GM21619 (cell line): ENCODE data around the gene PHF21A.
"Not testable (repeated sequence)": the region's sequence is repeated elsewhere in the genome, so short reads cannot be mapped to it uniquely, and the experiment has no call there.

Experiments
- ATAC-seq: cut with Tn5 transposase; IDR thresholded peaks from one replicate; pipeline ENCODE4 v1.9.1; 2021; ENCODE audit not compliant: unreplicated experiment

Gene PHF21A

GRCh38 chr11:46038529-46038928, 82.7 kb downstream of the PHF21A start:
- ATAC-seq: no peak

- no peak for ATAC-seq
Measured at GRCh38 chr11:46036969-46037368, 84.3 kb downstream of the PHF21A start.

GRCh38 chr11:46036009-46036408, 85.2 kb downstream of the PHF21A start:
- no peak for ATAC-seq

- no peak for ATAC-seq
Measured at GRCh38 chr11:46034041-46034440, 87.2 kb downstream of the PHF21A start.

- no peak for ATAC-seq
Measured at GRCh38 chr11:46026606-46027293, 94.5 kb downstream of the PHF21A start.

GRCh38 chr11:46020084-46020599, 101.1 kb downstream of the PHF21A start:
- no peak for ATAC-seq

- no peak for ATAC-seq
Measured at GRCh38 chr11:46018651-46019050, 102.6 kb downstream of the PHF21A start.

GRCh38 chr11:46017341-46017740, 103.9 kb downstream of the PHF21A start:
- no peak for ATAC-seq

- no peak for ATAC-seq
Measured at GRCh38 chr11:46015941-46016340, 105.3 kb downstream of the PHF21A start.

- ATAC-seq: not testable (repeated sequence)
Measured at GRCh38 chr11:46014168-46014567, 107.1 kb downstream of the PHF21A start.

- ATAC-seq: no peak
Measured at GRCh38 chr11:46012185-46012584, 109.1 kb downstream of the PHF21A start.

- ATAC-seq: no peak
Measured at GRCh38 chr11:46010100-46010499, 111.2 kb downstream of the PHF21A start.

GRCh38 chr11:46009647-46010046, 111.6 kb downstream of the PHF21A start:
- no peak for ATAC-seq

GRCh38 chr11:46006418-46007070, 114.7 kb downstream of the PHF21A start:
- ATAC-seq: no peak

- no peak for ATAC-seq
Measured at GRCh38 chr11:46003572-46003971, 117.7 kb downstream of the PHF21A start.

- ATAC-seq: no peak
Measured at GRCh38 chr11:46002189-46002588, 119.1 kb downstream of the PHF21A start.

- ATAC-seq: no peak
Measured at GRCh38 chr11:46001448-46001914, 119.8 kb downstream of the PHF21A start.

- no peak for ATAC-seq
Measured at GRCh38 chr11:45997599-45997998, 123.7 kb downstream of the PHF21A start.

- ATAC-seq: no peak
Measured at GRCh38 chr11:45995342-45995734, 125.9 kb downstream of the PHF21A start.

GRCh38 chr11:45994371-45995341, 126.6 kb downstream of the PHF21A start:
- no peak for ATAC-seq

- ATAC-seq: no peak
Measured at GRCh38 chr11:45993531-45994001, 127.7 kb downstream of the PHF21A start.
